Measurements from ENCODE around the gene ZNF609.

The ZNF609 gene

GRCh38 chr15:64548235-64548634 lies 87.9 kb downstream of the ZNF609 start:
- DNase-seq, result no peak

- no peak for DNase-seq
These were observed 89.5 kb downstream of the ZNF609 start for GRCh38 chr15:64549860-64550259.

GRCh38 chr15:64552281-64552948 lies 92.0 kb downstream of the ZNF609 start:
- DNase-seq, result no peak

GRCh38 chr15:64558460-64559179 lies 98.2 kb downstream of the ZNF609 start:
- DNase-seq, result no peak

- no peak for DNase-seq
These were observed 98.9 kb downstream of the ZNF609 start for GRCh38 chr15:64559243-64559642.

GRCh38 chr15:64560501-64560900 lies 100.1 kb downstream of the ZNF609 start:
- no peak for DNase-seq

GRCh38 chr15:64560998-64561397 lies 100.6 kb downstream of the ZNF609 start:
- DNase-seq, result no peak

- DNase-seq, result no peak
These were observed 101.7 kb downstream of the ZNF609 start for GRCh38 chr15:64562003-64562640.

GRCh38 chr15:64566102-64566501 lies 105.7 kb downstream of the ZNF609 start:
- DNase-seq, result no peak

GRCh38 chr15:64566629-64567427 lies 106.5 kb downstream of the ZNF609 start:
- no peak for DNase-seq

GRCh38 chr15:64568765-64569164 lies 108.4 kb downstream of the ZNF609 start:
- DNase-seq, result no peak

- no peak for DNase-seq
These were observed 111.5 kb downstream of the ZNF609 start for GRCh38 chr15:64571857-64572291.

GRCh38 chr15:64572856-64573255 lies 112.5 kb downstream of the ZNF609 start:
- no peak for DNase-seq

- DNase-seq, result no peak
These were observed 114.1 kb downstream of the ZNF609 start for GRCh38 chr15:64574301-64575017.

- no peak for DNase-seq
These were observed 120.5 kb downstream of the ZNF609 start for GRCh38 chr15:64580696-64581407.

- DNase-seq, result no peak
These were observed 121.0 kb downstream of the ZNF609 start for GRCh38 chr15:64581408-64581761.

GRCh38 chr15:64582202-64582601 lies 121.8 kb downstream of the ZNF609 start:
- DNase-seq, result no peak

- no peak for DNase-seq
These were observed 123.1 kb downstream of the ZNF609 start for GRCh38 chr15:64583519-64583918.

- no peak for DNase-seq
These were observed 123.6 kb downstream of the ZNF609 start for GRCh38 chr15:64583983-64584382.

- peak; percentile 73 for DNase-seq
These were observed 126.0 kb downstream of the ZNF609 start for GRCh38 chr15:64586259-64586870.

GRCh38 chr15:64586984-64587383 lies 126.6 kb downstream of the ZNF609 start:
- no peak for DNase-seq
